Chondrocyte (in vitro differentiated cells): ENCODE measurements around the gene NR4A1. TPM values are rescaled to one million over a fixed set of nuclear protein-coding genes. Genes with fewer than 3 reads are reported as not detected.

Experiments
- DNase-seq: peaks from one replicate; pipeline ENCODE4 v3.0.0; 2021; ENCODE audit warnings: mixed read lengths, low spot score
- H3K27ac Mint-ChIP-seq: one replicate; pipeline ENCODE4 v1.8.0; 2021; ENCODE audit warnings: mild to moderate bottlenecking, moderate library complexity, mixed read lengths; ENCODE audit not compliant: unreplicated experiment
- H3K27me3 Mint-ChIP-seq: 2 replicates; pipeline ENCODE4 v1.8.0; 2021; ENCODE audit warnings: low read depth, mixed read lengths
- H3K36me3 Mint-ChIP-seq: 2 replicates; pipeline ENCODE4 v1.8.0; 2021; ENCODE audit warnings: low read depth, mixed read lengths
- H3K4me1 Mint-ChIP-seq: 2 replicates; pipeline ENCODE4 v1.8.0; 2021; ENCODE audit warnings: low read depth, mild to moderate bottlenecking, mixed read lengths
- H3K4me3 Mint-ChIP-seq: one replicate; pipeline ENCODE4 v1.8.0; 2021; ENCODE audit warnings: mild to moderate bottlenecking, moderate library complexity, mixed read lengths; ENCODE audit not compliant: unreplicated experiment
- H3K9me3 Mint-ChIP-seq: 2 replicates; pipeline ENCODE4 v1.8.0; 2021; ENCODE audit warnings: low read depth, mixed read lengths
- total RNA-seq: library from RNA; stranded (reverse); gene quantifications from 3 replicates; pipeline ENCODE4 v1.2.1, GENCODE V29; 2021
- TF ChIP-seq, protein P1 (sequence below): fragments of 200-600 bp; sonication (generic); IDR thresholded peaks from 2 replicates; pipeline ENCODE4 v1.5.0; 2021; ENCODE audit warnings: antibody characterized with exemption, mild to moderate bottlenecking, moderate library complexity

The NR4A1 gene
- total RNA-seq, 1 donor from 2014 or later = 7.3 TPM

DNA sequence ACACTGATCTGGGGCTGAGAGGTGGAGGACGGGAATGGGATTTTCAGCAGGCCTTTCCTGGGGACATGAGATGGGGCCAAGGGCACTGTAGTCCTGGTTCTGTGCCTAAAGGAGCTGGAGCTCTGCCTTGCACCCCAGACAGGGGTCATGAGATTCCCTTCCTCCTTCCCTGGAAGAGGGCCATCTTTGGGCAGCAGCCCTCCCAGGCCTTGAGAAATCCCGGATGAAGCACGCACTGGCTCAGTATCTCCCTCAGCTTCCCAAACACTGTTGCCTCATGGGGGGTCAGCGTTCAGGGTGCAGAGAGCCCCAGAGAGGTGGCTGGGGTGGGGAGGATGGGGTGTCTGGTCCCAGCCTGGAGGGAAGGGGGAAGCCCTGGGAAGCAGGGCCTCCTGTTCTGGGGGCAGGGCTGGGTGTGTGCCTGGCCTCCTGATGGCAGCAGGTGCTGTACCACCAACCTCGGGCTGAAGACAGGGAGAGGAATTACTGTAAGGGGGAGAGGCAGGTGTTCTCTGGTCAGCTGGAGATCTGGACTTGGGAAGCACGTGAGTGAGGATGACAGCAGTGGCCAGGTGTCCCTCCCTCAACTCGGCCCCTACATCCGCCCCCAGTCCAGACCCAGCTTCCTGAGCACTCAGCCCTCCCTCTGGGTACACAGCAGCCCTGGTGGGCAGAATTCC is 8.4 kb upstream of the NR4A1 start:
- no peak overlapping the region for H3K27ac Mint-ChIP-seq
- peaks cover 10% of the 10 kb centered on the region for H3K4me1 Mint-ChIP-seq
- no peak overlapping the region for H3K4me3 Mint-ChIP-seq
- TF ChIP-seq, protein P1, sequence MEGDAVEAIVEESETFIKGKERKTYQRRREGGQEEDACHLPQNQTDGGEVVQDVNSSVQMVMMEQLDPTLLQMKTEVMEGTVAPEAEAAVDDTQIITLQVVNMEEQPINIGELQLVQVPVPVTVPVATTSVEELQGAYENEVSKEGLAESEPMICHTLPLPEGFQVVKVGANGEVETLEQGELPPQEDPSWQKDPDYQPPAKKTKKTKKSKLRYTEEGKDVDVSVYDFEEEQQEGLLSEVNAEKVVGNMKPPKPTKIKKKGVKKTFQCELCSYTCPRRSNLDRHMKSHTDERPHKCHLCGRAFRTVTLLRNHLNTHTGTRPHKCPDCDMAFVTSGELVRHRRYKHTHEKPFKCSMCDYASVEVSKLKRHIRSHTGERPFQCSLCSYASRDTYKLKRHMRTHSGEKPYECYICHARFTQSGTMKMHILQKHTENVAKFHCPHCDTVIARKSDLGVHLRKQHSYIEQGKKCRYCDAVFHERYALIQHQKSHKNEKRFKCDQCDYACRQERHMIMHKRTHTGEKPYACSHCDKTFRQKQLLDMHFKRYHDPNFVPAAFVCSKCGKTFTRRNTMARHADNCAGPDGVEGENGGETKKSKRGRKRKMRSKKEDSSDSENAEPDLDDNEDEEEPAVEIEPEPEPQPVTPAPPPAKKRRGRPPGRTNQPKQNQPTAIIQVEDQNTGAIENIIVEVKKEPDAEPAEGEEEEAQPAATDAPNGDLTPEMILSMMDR = no peak
- H3K9me3 Mint-ChIP-seq = no peaks in the 10 kb centered on the region
- H3K27me3 Mint-ChIP-seq = no peaks in the 10 kb centered on the region
- no peak for DNase-seq
- peaks cover 2% of the 10 kb centered on the region for H3K36me3 Mint-ChIP-seq

DNA sequence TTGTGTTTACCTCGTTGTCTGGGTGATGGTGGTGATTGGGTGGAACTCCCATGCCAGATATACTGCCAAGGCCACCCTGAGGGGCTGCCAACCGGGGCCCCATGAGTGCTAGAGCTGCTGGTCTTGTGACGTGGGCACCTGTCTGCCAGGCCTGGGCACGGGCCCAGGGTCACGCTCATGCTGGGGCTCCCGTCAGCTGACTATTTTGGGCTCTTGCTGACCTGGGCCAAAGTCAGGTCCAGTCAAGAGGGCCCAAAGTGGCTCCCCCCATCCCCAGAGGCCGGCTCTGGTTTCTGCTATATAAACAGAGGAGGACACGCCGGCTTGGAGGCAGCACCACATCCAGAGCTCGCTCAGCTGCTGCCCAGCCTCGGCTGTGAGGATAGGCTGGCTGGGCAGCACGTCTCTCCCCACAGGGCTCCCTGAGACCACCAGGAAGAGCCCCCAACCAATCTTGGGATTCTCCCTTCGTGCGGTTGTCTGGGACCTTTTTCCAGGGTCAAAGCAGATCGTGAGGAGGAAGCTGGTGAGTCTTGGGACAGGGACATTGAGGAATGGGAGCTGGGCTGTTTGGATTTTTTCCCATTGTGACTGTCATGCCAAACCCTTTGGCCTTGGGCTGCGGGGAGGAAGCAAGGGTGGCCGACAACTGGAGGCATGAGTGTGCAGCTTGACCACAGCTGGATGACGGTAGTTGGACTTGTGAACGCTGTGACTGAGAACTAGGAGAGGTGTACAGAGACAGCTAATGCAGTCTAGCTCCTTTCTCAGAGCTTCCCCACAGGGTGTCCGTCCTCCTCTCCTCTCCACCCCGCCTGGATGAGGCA is 7.6 kb upstream of the NR4A1 start:
- peaks cover 2% of the 10 kb centered on the region for H3K36me3 Mint-ChIP-seq
- H3K4me1 Mint-ChIP-seq = peaks cover 5% of the 10 kb centered on the region
- DNase-seq = no peak
- H3K4me3 Mint-ChIP-seq = no peak overlapping the region
- TF ChIP-seq, protein P1 = no peak
- no peak overlapping the region for H3K27ac Mint-ChIP-seq
- H3K9me3 Mint-ChIP-seq = no peaks in the 10 kb centered on the region
- no peaks in the 10 kb centered on the region for H3K27me3 Mint-ChIP-seq

DNA sequence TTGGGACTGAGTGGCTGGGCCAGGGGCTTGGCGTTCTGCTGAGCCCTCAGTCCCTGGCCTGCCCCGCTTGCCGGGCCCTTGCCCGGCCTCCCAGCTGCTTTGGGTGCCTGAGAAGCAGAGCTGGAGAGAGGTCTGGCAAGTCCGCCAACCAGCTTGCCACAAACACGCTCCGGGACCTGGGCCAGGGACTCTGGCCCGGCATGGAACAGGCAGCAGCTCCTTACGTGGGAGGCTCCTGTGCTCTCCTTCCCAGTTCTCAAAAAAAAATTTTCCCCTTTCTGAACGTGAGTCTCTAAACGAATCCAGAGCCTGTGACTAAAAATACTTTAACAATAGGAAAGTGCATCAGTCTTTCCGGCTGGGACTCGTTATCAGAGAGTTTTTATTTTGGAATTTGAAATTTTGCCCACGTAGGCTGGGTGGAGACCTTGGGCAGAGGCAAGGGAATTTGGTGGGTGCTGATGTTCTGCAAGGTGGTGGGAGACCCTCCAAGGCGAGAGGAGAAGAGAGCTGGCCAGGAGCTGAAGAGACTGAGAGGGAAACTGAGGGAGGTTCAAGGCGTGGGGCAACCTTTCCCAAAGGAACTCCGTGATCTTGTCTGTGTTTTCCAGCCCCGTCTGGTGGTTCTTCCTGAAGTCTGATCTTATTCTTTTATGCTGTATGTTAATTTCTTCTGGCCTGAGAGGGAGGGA is 6.8 kb upstream of the NR4A1 start:
- no peak overlapping the region for H3K4me3 Mint-ChIP-seq
- H3K36me3 Mint-ChIP-seq = peaks cover 2% of the 10 kb centered on the region
- H3K4me1 Mint-ChIP-seq = peaks cover 7% of the 10 kb centered on the region
- DNase-seq = no peak
- H3K27me3 Mint-ChIP-seq = no peaks in the 10 kb centered on the region
- H3K27ac Mint-ChIP-seq = no peak overlapping the region
- H3K9me3 Mint-ChIP-seq = no peaks in the 10 kb centered on the region
- TF ChIP-seq, protein P1 = no peak

DNA sequence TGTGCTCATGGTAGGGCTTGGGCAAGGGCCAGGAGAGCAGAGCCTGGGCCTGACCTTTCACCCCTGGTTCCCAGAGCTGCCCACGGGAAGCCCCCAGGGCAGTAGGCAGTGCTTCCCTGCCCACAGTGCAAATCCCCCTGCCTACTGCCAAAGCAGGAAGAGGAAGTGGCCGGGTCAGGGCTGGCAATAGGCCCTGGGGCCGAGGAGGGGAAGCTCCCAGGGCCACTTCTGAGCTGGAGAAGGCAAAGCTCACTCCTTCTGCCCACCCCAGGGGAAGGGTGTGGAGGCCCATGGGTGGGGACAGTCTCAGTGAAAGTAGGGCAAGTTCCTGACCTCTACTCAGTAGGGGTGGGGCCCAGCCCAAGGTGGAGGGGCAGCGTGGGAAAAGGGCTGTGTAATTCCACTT is 5.4 kb upstream of the NR4A1 start:
- Mint-ChIP-seq H3K27ac (no peak overlapping the region), H3K27me3 (no peaks in the 10 kb centered on the region), H3K4me3 (no peak overlapping the region), H3K9me3 (no peaks in the 10 kb centered on the region), H3K4me1 (peaks cover 16% of the 10 kb centered on the region), H3K36me3 (peaks cover 2% of the 10 kb centered on the region)
- no peak for DNase-seq
- TF ChIP-seq, protein P1 = no peak

DNA sequence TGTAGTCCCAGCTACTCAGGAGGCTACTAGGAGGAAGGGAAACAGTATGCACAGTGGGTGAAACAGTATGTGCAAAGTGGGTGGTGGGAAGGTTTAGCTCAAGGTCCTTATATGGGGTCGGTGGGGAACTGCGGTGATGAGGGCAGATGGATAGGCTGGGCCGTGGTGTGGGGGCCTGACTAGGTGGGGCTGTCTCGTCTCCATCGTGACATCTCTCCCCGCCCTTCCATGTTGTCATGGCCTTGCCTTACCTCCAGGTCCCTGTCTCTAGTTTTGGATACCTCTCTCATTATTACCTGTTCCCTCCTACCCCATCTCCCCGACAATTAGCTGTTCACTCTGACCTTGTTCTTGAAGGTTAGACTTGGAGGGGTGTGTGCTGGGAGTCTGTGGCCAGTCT is 4.4 kb upstream of the NR4A1 start:
- Mint-ChIP-seq H3K27me3 (no peaks in the 10 kb centered on the region), H3K4me1 (peaks cover 23% of the 10 kb centered on the region), H3K27ac (no peak overlapping the region), H3K36me3 (peaks cover 2% of the 10 kb centered on the region), H3K9me3 (no peaks in the 10 kb centered on the region), H3K4me3 (no peak overlapping the region)
- TF ChIP-seq, protein P1 = no peak
- no peak for DNase-seq
